H9 (cell line): ENCODE results near the gene MEG3. TPM values are rescaled to one million over a fixed set of nuclear protein-coding genes. Genes with fewer than 3 reads are reported as not detected.
A peak's percentile ranks its signal among the peaks of the same experiment; 100 is the strongest.

Experiments
- DNase-seq: peaks from one replicate; pipeline ENCODE4 v3.0.0-alpha.2; 2017
- H2AFZ ChIP-seq: one replicate; pipeline ENCODE4 v1.6.1; 2013; ENCODE audit warnings: mild to moderate bottlenecking, low read length, control low read depth, moderate library complexity
- H2AK5ac ChIP-seq: 2 replicates; pipeline ENCODE4 v1.6.1; 2013; ENCODE audit warnings: low read length, control low read depth, mixed read lengths; ENCODE audit not compliant: insufficient read length
- H2BK120ac ChIP-seq: one replicate; pipeline ENCODE4 v1.6.1; 2013; ENCODE audit warnings: low read depth, mild to moderate bottlenecking, low read length, control low read depth, inconsistent platforms; ENCODE audit not compliant: poor library complexity, severe bottlenecking
- H2BK12ac ChIP-seq: 2 replicates; pipeline ENCODE4 v1.6.1; 2013; ENCODE audit warnings: low read length, control low read depth, mixed read lengths, low read depth; ENCODE audit not compliant: insufficient read length
- H2BK15ac ChIP-seq: 2 replicates; pipeline ENCODE4 v1.6.1; 2013; ENCODE audit warnings: low read depth, low read length, control low read depth
- H2BK20ac ChIP-seq: one replicate; pipeline ENCODE4 v1.6.1; 2013; ENCODE audit warnings: low read depth, mild to moderate bottlenecking, low read length, control low read depth, inconsistent platforms; ENCODE audit not compliant: poor library complexity, severe bottlenecking
- H2BK5ac ChIP-seq: 2 replicates; pipeline ENCODE4 v1.6.1; 2013; ENCODE audit warnings: low read length, control low read depth, mixed read lengths; ENCODE audit not compliant: insufficient read length
- H3K14ac ChIP-seq: 2 replicates; pipeline ENCODE4 v1.6.1; 2013; ENCODE audit warnings: low read length, control low read depth; ENCODE audit not compliant: insufficient read depth
- H3K18ac ChIP-seq: 2 replicates; pipeline ENCODE4 v1.6.1; 2013; ENCODE audit warnings: low read depth, mild to moderate bottlenecking, mixed read lengths, low read length, control low read depth; ENCODE audit not compliant: insufficient read length
- H3K23ac ChIP-seq: 2 replicates; pipeline ENCODE4 v1.6.1; 2013; ENCODE audit warnings: low read length, control low read depth, mixed read lengths, low read depth; ENCODE audit not compliant: insufficient read length
- H3K23me2 ChIP-seq: 2 replicates; pipeline ENCODE4 v1.6.1; 2013; ENCODE audit warnings: low read depth, mild to moderate bottlenecking, mixed read lengths, low read length, control low read depth; ENCODE audit not compliant: insufficient read length, poor library complexity, severe bottlenecking
- H3K27ac ChIP-seq: 2 replicates; pipeline ENCODE4 v1.5.1; 2013; ENCODE audit warnings: low read length, control low read depth, mixed read lengths, low read depth; ENCODE audit not compliant: insufficient read length
- H3K27me3 ChIP-seq: 2 replicates; pipeline ENCODE4 v1.6.1; 2013; ENCODE audit warnings: low read length, control low read depth, inconsistent platforms; ENCODE audit not compliant: insufficient read depth
- H3K4ac ChIP-seq: 2 replicates; pipeline ENCODE4 v1.6.1; 2013; ENCODE audit warnings: low read depth, mild to moderate bottlenecking, control low read depth, inconsistent platforms, low read length, moderate library complexity
- H3K4me1 ChIP-seq: 2 replicates; pipeline ENCODE4 v1.6.1; 2013; ENCODE audit warnings: low read length, control low read depth, inconsistent platforms; ENCODE audit not compliant: insufficient read depth
- H3K4me2 ChIP-seq: 2 replicates; pipeline ENCODE4 v1.6.1; 2013; ENCODE audit warnings: low read length, control low read depth, mixed read lengths; ENCODE audit not compliant: insufficient read length, insufficient read depth
- H3K56ac ChIP-seq: 2 replicates; pipeline ENCODE4 v1.6.1; 2013; ENCODE audit warnings: low read depth, mild to moderate bottlenecking, mixed read lengths, low read length, control low read depth; ENCODE audit not compliant: insufficient read length
- H3K79me1 ChIP-seq: 2 replicates; pipeline ENCODE4 v1.6.1; 2013; ENCODE audit warnings: low read depth, mild to moderate bottlenecking, moderate library complexity, low read length, control low read depth, inconsistent platforms; ENCODE audit not compliant: insufficient read depth, poor library complexity, severe bottlenecking
- H3K79me2 ChIP-seq: 2 replicates; pipeline ENCODE4 v1.6.1; 2013; ENCODE audit warnings: low read length, control low read depth, inconsistent platforms; ENCODE audit not compliant: insufficient read depth
- H3K9ac ChIP-seq: 2 replicates; pipeline ENCODE4 v1.6.1; 2013; ENCODE audit warnings: low read length, control low read depth, mixed read lengths; ENCODE audit not compliant: insufficient read length; ENCODE audit errors: extremely low read depth
- H3K9me3 ChIP-seq: one replicate; pipeline ENCODE4 v1.6.1; 2013; ENCODE audit warnings: low read depth, low read length, inconsistent platforms; ENCODE audit not compliant: control insufficient read depth
- H3T11ph ChIP-seq: one replicate; pipeline ENCODE4 v1.6.1; 2013; ENCODE audit warnings: mild to moderate bottlenecking, low read length, control low read depth, inconsistent platforms
- H4K20me1 ChIP-seq: one replicate; pipeline ENCODE4 v1.6.1; 2013; ENCODE audit not compliant: control insufficient read depth, insufficient read length, insufficient read depth
- H4K5ac ChIP-seq: 2 replicates; pipeline ENCODE4 v1.6.1; 2013; ENCODE audit warnings: low read depth, mild to moderate bottlenecking, mixed read lengths, low read length, control low read depth; ENCODE audit not compliant: insufficient read length
- H4K8ac ChIP-seq: replicated peaks from 2 replicates; pipeline ENCODE4 v1.6.1; 2013; ENCODE audit warnings: low read length, control low read depth, mixed read lengths, low read depth; ENCODE audit not compliant: insufficient read length
- H4K91ac ChIP-seq: 2 replicates; pipeline ENCODE4 v1.6.1; 2013; ENCODE audit warnings: low read depth, mild to moderate bottlenecking, moderate library complexity, mixed read lengths, low read length, control low read depth; ENCODE audit not compliant: insufficient read length
- H3K27ac Mint-ChIP-seq, 3 experiments: 2 replicates in 2 of 3; 3 replicates in 1 of 3; pipeline ENCODE4 v1.8.0; 2020 to 2021; ENCODE audit warnings: mixed read lengths in 3 of 3, mild to moderate bottlenecking in 1 of 3, moderate library complexity in 1 of 3
- H3K27me3 Mint-ChIP-seq: 2 replicates; pipeline ENCODE4 v1.8.0; 2021; ENCODE audit warnings: low read depth, mild to moderate bottlenecking, moderate library complexity, mixed read lengths
- H3K36me3 Mint-ChIP-seq, 3 experiments: 2 replicates in 2 of 3; 3 replicates in 1 of 3; pipeline ENCODE4 v1.8.0; 2020 to 2021; ENCODE audit warnings: low read depth in 3 of 3, mixed read lengths in 3 of 3; ENCODE audit not compliant: insufficient read depth in 1 of 3
- H3K4me1 Mint-ChIP-seq, 2 experiments: 2 replicates each; pipeline ENCODE4 v1.8.0; 2020; ENCODE audit warnings: mixed read lengths in 2 of 2
- H3K4me3 Mint-ChIP-seq, 2 experiments: 2 replicates in 1 of 2; 3 replicates in 1 of 2; pipeline ENCODE4 v1.8.0; 2020 to 2021; ENCODE audit warnings: mild to moderate bottlenecking in 2 of 2, mixed read lengths in 2 of 2, moderate library complexity in 1 of 2
- H3K9me3 Mint-ChIP-seq, 2 experiments: 2 replicates in 1 of 2; 3 replicates in 1 of 2; pipeline ENCODE4 v1.8.0; 2020; ENCODE audit warnings: mild to moderate bottlenecking in 2 of 2, mixed read lengths in 2 of 2, moderate library complexity in 1 of 2
- WGBS: extraction: QIAGEN DNeasy Blood & Tissue Kit; methylation state at CpG from one replicate; pipeline ENCODE4 v1.1.7; 2013; ENCODE audit warnings: missing lambda C conversion rate, low lambda C conversion rate, mixed read lengths; ENCODE audit not compliant: insufficient read length; ENCODE audit errors: extremely low coverage; 5-methylcytosine and 5-hydroxymethylcytosine counted together
- total RNA-seq: library from RNA; stranded (reverse); gene quantifications from 2 replicates; pipeline ENCODE4 v1.2.1, GENCODE V29; 2021
- TF ChIP-seq, protein P1 (sequence below): fragments of 200-600 bp; sonication (generic); conservative IDR thresholded peaks from 3 replicates; pipeline ENCODE4 v1.8.0; 2021; ENCODE audit warnings: antibody characterized with exemption, mild to moderate bottlenecking

MEG3 gene
- total RNA-seq, 1 experiment from 2014 or later = 0.52 TPM

GRCh38 chr14:100836311-100836805, 10.4 kb downstream of the MEG3 start:
- Mint-ChIP-seq H3K4me1 (peaks cover 51 to 68% of the 10 kb centered on the region in 2 experiments), H3K9me3 (peaks cover 2 to 3% of the 10 kb centered on the region in 2 experiments; a peak in 3 of 5 replicates), H3K27ac (peak overlapping the region in 1 of 3 experiments; percentile 34; a peak in 2 of 7 replicates), H3K4me3 (no peak overlapping the region), H3K36me3 (no peaks in the 10 kb centered on the region), H3K27me3 (peaks cover 8% of the 10 kb centered on the region)
- Histone ChIP-seq H3K23me2 (no peaks in the 10 kb centered on the region), H3K14ac (no peak overlapping the region), H4K20me1 (no peaks in the 10 kb centered on the region), H3K4me1 (peaks cover 10% of the 10 kb centered on the region; the same call in 1 of the 2 replicates), H3K18ac (no peak overlapping the region), H2AFZ (no peak overlapping the region), H2BK20ac (no peak overlapping the region), H2AK5ac (no peak overlapping the region), H4K91ac (no peak overlapping the region), H2BK120ac (no peak overlapping the region), H4K8ac (no peak overlapping the region), H4K5ac (no peak overlapping the region), H3K79me1 (no peaks in the 10 kb centered on the region), H3K56ac (no peak overlapping the region), H2BK15ac (no peak overlapping the region), H3K27me3 (no peaks in the 10 kb centered on the region), H3K4ac (no peak overlapping the region), H2BK12ac (no peak overlapping the region), H3K79me2 (no peaks in the 10 kb centered on the region), H2BK5ac (no peak overlapping the region), H3K27ac (no peak overlapping the region), H3K9ac (no peak overlapping the region), H3K23ac (no peak overlapping the region), H3T11ph (no peak overlapping the region), H3K9me3 (no peaks in the 10 kb centered on the region), H3K4me2 (no peak overlapping the region)
- WGBS = no CpG with 5 or more reads among the region's 12 CpGs
- no peak for DNase-seq
- TF ChIP-seq, protein P1, sequence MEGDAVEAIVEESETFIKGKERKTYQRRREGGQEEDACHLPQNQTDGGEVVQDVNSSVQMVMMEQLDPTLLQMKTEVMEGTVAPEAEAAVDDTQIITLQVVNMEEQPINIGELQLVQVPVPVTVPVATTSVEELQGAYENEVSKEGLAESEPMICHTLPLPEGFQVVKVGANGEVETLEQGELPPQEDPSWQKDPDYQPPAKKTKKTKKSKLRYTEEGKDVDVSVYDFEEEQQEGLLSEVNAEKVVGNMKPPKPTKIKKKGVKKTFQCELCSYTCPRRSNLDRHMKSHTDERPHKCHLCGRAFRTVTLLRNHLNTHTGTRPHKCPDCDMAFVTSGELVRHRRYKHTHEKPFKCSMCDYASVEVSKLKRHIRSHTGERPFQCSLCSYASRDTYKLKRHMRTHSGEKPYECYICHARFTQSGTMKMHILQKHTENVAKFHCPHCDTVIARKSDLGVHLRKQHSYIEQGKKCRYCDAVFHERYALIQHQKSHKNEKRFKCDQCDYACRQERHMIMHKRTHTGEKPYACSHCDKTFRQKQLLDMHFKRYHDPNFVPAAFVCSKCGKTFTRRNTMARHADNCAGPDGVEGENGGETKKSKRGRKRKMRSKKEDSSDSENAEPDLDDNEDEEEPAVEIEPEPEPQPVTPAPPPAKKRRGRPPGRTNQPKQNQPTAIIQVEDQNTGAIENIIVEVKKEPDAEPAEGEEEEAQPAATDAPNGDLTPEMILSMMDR = no peak
